HEK293 (cell line): ENCODE data around the gene CDK5.

ENCODE experiments used
- AEBP2 ChIP-seq: fragments of 450-650 bp; formaldehyde crosslinking; IDR thresholded peaks from 2 replicates; pipeline ENCODE4 v1.5.1; 2016; ENCODE audit warnings: missing biosample characterization, missing genetic modification characterization, borderline replicate concordance
- EGR2 ChIP-seq: fragments of 450-650 bp; formaldehyde crosslinking; IDR thresholded peaks from 2 replicates; pipeline ENCODE4 v1.5.1; 2016; ENCODE audit warnings: low read depth, missing biosample characterization, missing genetic modification characterization
- GLI2 ChIP-seq: fragments of 450-650 bp; formaldehyde crosslinking; IDR thresholded peaks from 2 replicates; pipeline ENCODE4; 2017; ENCODE audit warnings: missing biosample characterization, missing genetic modification characterization, low read depth, borderline replicate concordance
- KLF7 ChIP-seq: fragments of 450-650 bp; formaldehyde crosslinking; IDR thresholded peaks from 2 replicates; pipeline ENCODE4 v1.5.1; 2016; ENCODE audit warnings: missing biosample characterization, missing genetic modification characterization, borderline replicate concordance
- KLF8 ChIP-seq: fragments of 450-650 bp; formaldehyde crosslinking; IDR thresholded peaks from 2 replicates; pipeline ENCODE4 v1.5.1; 2016; ENCODE audit warnings: missing biosample characterization, missing genetic modification characterization
- MYNN ChIP-seq: fragments of 450-650 bp; formaldehyde crosslinking; IDR thresholded peaks from 2 replicates; pipeline ENCODE4 v1.5.1; 2016; ENCODE audit warnings: missing biosample characterization, missing genetic modification characterization, borderline replicate concordance
- MZF1 ChIP-seq: fragments of 450-650 bp; formaldehyde crosslinking; IDR thresholded peaks from 2 replicates; pipeline ENCODE4 v1.5.1; 2017; ENCODE audit warnings: missing biosample characterization, missing genetic modification characterization, borderline replicate concordance
- PATZ1 ChIP-seq: fragments of 450-650 bp; formaldehyde crosslinking; IDR thresholded peaks from 2 replicates; pipeline ENCODE4 v1.5.1; 2016; ENCODE audit warnings: missing biosample characterization, missing genetic modification characterization
- SP2 ChIP-seq: fragments of 450-650 bp; formaldehyde crosslinking; IDR thresholded peaks from 2 replicates; pipeline ENCODE4 v1.5.1; 2016; ENCODE audit warnings: missing biosample characterization, missing genetic modification characterization
- TRIM28 ChIP-seq: IDR thresholded peaks from 2 replicates; pipeline ENCODE4 v1.6.1; 2011; ENCODE audit warnings: low read length, control low read depth, borderline replicate concordance
- ZBTB11 ChIP-seq: fragments of 450-650 bp; formaldehyde crosslinking; conservative IDR thresholded peaks from 2 replicates; pipeline ENCODE4 v1.5.1; 2016; ENCODE audit warnings: low read depth, missing biosample characterization, missing genetic modification characterization
- ZBTB6 ChIP-seq: fragments of 450-650 bp; formaldehyde crosslinking; IDR thresholded peaks from 2 replicates; pipeline ENCODE4 v1.5.1; 2017; ENCODE audit warnings: missing biosample characterization, missing genetic modification characterization
- ZBTB8A ChIP-seq: fragments of 450-650 bp; formaldehyde crosslinking; IDR thresholded peaks from 2 replicates; pipeline ENCODE4 v1.5.1; 2016; ENCODE audit warnings: missing biosample characterization, missing genetic modification characterization
- ZFHX2 ChIP-seq: fragments of 450-650 bp; formaldehyde crosslinking; conservative IDR thresholded peaks from 2 replicates; pipeline ENCODE4 v1.5.1; 2016; ENCODE audit warnings: missing biosample characterization, missing genetic modification characterization
- ZFP37 ChIP-seq: fragments of 450-650 bp; formaldehyde crosslinking; IDR thresholded peaks from 2 replicates; pipeline ENCODE4 v1.5.1; 2016; ENCODE audit warnings: missing biosample characterization, missing genetic modification characterization
- ZNF148 ChIP-seq: fragments of 450-650 bp; formaldehyde crosslinking; IDR thresholded peaks from 2 replicates; pipeline ENCODE4 v1.5.0; 2017; ENCODE audit warnings: missing biosample characterization, missing genetic modification characterization, borderline replicate concordance
- ZNF16 ChIP-seq: fragments of 450-650 bp; formaldehyde crosslinking; IDR thresholded peaks from 2 replicates; pipeline ENCODE4 v1.5.1; 2016; ENCODE audit warnings: low read depth, missing biosample characterization, missing genetic modification characterization
- ZNF211 ChIP-seq: fragments of 450-650 bp; formaldehyde crosslinking; IDR thresholded peaks from 2 replicates; pipeline ENCODE4 v1.5.1; 2016; ENCODE audit warnings: low read depth, missing biosample characterization, missing genetic modification characterization
- ZNF274 ChIP-seq, 2 experiments: fragments of 200-500 bp in 1 of 2; fragments of 450-650 bp in 1 of 2; sonication (Bioruptor generic) in 1 of 2; formaldehyde crosslinking in 1 of 2; IDR thresholded peaks; 2 replicates each; pipeline versions ENCODE4 v1.5.1 to v1.6.1; 2014 to 2016; ENCODE audit warnings: borderline replicate concordance in 1 of 2, inconsistent platforms in 1 of 2, low read length in 1 of 2, missing biosample characterization in 1 of 2, missing genetic modification characterization in 1 of 2
- ZNF391 ChIP-seq: fragments of 450-650 bp; formaldehyde crosslinking; IDR thresholded peaks from 2 replicates; pipeline ENCODE4 v1.5.1; 2016; ENCODE audit warnings: low read depth, missing biosample characterization, missing genetic modification characterization, borderline replicate concordance
- ZNF530 ChIP-seq: fragments of 450-650 bp; formaldehyde crosslinking; IDR thresholded peaks from 2 replicates; pipeline ENCODE4 v1.5.1; 2016; ENCODE audit warnings: low read depth, missing biosample characterization, missing genetic modification characterization
- ZNF621 ChIP-seq: fragments of 450-650 bp; formaldehyde crosslinking; IDR thresholded peaks from 2 replicates; pipeline ENCODE4 v1.5.1; 2017; ENCODE audit warnings: missing biosample characterization, missing genetic modification characterization
- ZNF660 ChIP-seq: fragments of 450-650 bp; IDR thresholded peaks from 2 replicates; pipeline ENCODE4 v1.5.1; 2018; ENCODE audit warnings: missing biosample characterization, mild to moderate bottlenecking, missing genetic modification characterization
- ZNF670 ChIP-seq: fragments of 450-650 bp; formaldehyde crosslinking; IDR thresholded peaks from 2 replicates; pipeline ENCODE4 v1.5.1; 2016; ENCODE audit warnings: missing biosample characterization, missing genetic modification characterization, low read depth
- ZNF792 ChIP-seq: fragments of 450-650 bp; formaldehyde crosslinking; IDR thresholded peaks from 2 replicates; pipeline ENCODE4 v1.5.1; 2016; ENCODE audit warnings: missing biosample characterization, missing genetic modification characterization
- ZNF830 ChIP-seq: fragments of 450-650 bp; IDR thresholded peaks from 2 replicates; pipeline ENCODE4 v1.5.0; 2018; ENCODE audit warnings: missing biosample characterization, missing genetic modification characterization, low read depth, mild to moderate bottlenecking, moderate library complexity

CDK5 gene

GRCh38 chr7:151088856-151089699, 31.4 kb upstream of the CDK5 start (continued):
- TF ChIP-seq ZNF621 (tag by site-specific recombination) (no peak), ZNF274 (IDR thresholded peaks at IDR 0.05; ENCODE audit: low read length) (no peak), ZNF274 (tag by site-specific recombination; IDR thresholded peaks at IDR 0.05; ENCODE audit: borderline replicate concordance) (no peak), ZBTB6 (tag by site-specific recombination) (peak; percentile 57; the same call in 1 of the 2 replicates), ZNF530 (tag by site-specific recombination) (no peak), KLF8 (tag by site-specific recombination) (no peak), ZBTB11 (tag by site-specific recombination) (peak; percentile 93), ZBTB8A (tag by site-specific recombination) (peak; percentile 81), AEBP2 (tag by site-specific recombination) (no peak), EGR2 (tag by site-specific recombination) (peak; percentile 40; the same call in 1 of the 2 replicates), PATZ1 (peak; percentile 71; the same call in 1 of the 2 replicates), ZFHX2 (tag by site-specific recombination) (peak; percentile 42), ZNF670 (tag by site-specific recombination) (no peak), ZFP37 (tag by site-specific recombination) (no peak), MYNN (tag by site-specific recombination) (no peak), MZF1 (tag by site-specific recombination) (no peak), ZNF391 (no peak), ZNF792 (tag by site-specific recombination) (no peak), ZNF660 (tag by site-specific recombination) (no peak), KLF7 (0 out of 2 replicates have a peak, but pooled peaks have one; percentile 54), ZNF211 (tag by site-specific recombination) (no peak), ZNF16 (no peak), TRIM28 (0 out of 2 replicates have a peak, but pooled peaks have one; percentile 25), SP2 (tag by site-specific recombination) (peak; percentile 82), ZNF830 (tag by site-specific recombination) (no peak), ZNF148 (tag by site-specific recombination) (no peak), GLI2 (no peak)
